Sciatic nerve (tissue), 2 donors: Measurements from ENCODE around the gene APOL6. TPM values are rescaled to one million over a fixed set of nuclear protein-coding genes. Genes with fewer than 3 reads are reported as not detected.
"Not testable (repeated sequence)": the region's sequence is repeated elsewhere in the genome, so short reads cannot be mapped to it uniquely, and the experiment has no call there.

Source experiments
- ATAC-seq: fragments of 200-7000 bp; cut with Tn5 transposase; one replicate; pipeline ENCODE4 v1.9.1; 2020; ENCODE audit warnings: mild to moderate bottlenecking, moderate library complexity
- DNase-seq: peaks from one replicate; pipeline ENCODE4 v3.0.0-alpha.2; 2020; ENCODE audit warnings: low spot score
- intact Hi-C: fragments of 100-400 bp; cut with DNase I; formaldehyde crosslinking; loops from one replicate; pipeline ENCODE4 v1.14.2; 2022
- total RNA-seq: library from RNA; stranded (reverse); fragmentation: NEBNext Ultra II Directional; extraction: Animal tissue kit (Norgen Biotek cat#: 25700); gene quantifications from one replicate; pipeline ENCODE4 v1.2.1, GENCODE V29; 2021
- donor health status: DM: no; HTN: no; CAD: no.
- donor health status: DM: no; HTN: no; CAD: no.

Gene APOL6
- total RNA-seq, 1 donor from 2014 or later, result 16.4 TPM

DNA sequence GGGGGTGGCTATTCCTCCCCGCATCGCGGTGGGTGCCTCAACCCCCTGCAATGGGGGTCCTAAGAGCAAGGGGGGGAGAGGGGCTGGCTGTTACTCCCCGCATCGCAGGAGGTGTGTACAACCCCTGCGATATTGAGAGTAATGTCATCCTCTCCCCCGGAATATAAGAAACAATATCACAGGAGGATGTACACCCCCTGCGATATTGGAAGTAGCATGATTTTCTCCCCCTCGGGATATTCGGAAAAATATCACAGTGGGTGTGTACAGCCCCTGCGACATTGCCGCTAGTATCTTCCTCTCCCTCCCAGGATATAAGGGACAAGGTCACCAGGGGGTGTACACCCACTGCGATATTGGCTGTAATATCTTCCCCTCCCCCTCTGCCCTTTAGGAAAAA lies 47.0 kb downstream of the APOL6 start:
- ATAC-seq (no peak), DNase-seq (no peak)
- intact Hi-C loops, result no loop called here

DNA sequence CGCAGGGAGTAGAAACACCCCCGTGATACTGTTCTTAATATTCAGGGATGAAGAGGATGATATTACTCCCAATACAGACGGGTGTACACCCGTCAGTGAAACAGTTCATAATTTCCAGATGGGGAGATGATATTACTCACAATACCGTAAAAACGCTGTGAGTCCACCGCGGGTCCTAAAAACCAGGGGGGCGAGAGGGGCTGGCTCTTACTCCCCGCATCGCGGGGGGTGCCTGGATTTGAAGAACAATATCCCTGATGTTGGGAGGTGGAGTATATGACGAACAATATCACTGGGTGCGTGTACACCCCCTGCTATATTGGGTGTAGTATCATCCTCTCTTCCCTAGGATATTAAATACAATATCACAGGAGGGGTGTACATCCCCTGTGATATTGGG lies 48.9 kb downstream of the APOL6 start:
- ATAC-seq (no peak), DNase-seq (no peak)
- intact Hi-C loops, result no loop called here

DNA sequence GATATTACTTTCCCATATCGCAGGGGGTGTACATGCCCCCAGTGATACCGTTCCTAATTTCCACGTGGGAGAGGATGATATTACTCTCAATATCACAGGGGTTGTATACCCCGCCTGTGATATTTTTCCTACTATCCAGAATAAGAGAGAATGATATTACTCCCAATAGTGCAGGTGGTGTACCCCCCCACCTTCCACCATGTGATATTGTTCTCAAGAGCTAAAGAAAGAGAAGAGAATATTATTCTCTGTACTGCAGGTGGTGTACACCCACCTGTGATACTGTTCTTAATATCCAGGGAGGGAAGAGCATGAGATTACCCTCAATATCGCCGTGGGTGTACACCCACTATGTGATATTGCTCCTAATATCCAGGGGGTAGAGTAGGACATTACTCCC lies 51.6 kb downstream of the APOL6 start:
- DNase-seq, intact Hi-C loops, ATAC-seq: not testable (repeated sequence)

DNA sequence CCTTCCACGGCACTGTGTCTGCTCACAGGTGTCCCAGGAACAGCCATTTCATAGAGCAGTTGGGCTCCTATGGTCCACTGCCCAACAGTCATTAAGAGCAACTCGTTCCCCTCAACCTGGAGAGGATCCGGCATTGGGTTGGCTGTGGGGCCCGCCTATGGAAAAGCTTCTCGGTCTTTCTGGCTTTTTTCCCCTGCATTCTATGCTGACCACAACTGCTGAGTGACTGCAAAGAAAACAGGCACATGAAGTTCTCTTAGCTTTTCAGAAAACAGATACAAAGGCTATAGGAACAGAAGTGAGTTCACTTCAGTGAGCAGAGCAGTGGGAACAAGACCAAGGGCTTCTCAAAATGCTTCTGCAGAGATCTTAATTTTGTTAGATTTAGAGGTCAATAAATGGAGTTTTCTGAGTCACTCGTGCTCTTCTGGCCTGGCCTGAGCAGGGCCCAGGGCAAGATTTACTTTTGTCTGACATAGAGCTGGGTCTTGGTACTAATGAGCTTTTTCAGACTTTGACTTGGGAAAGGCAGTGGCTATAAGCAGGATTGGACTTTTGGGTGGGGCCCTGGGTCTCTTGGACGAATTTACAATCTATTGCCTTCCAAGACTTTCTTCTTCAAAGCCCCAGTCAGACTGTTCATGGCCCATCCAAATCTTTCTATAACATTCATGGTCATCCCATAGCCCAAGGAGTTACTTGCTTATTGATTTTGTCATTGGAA lies 55.8 kb downstream of the APOL6 start:
- DNase-seq, result no peak
- intact Hi-C loops, result no loop called here
- no peak for ATAC-seq

DNA sequence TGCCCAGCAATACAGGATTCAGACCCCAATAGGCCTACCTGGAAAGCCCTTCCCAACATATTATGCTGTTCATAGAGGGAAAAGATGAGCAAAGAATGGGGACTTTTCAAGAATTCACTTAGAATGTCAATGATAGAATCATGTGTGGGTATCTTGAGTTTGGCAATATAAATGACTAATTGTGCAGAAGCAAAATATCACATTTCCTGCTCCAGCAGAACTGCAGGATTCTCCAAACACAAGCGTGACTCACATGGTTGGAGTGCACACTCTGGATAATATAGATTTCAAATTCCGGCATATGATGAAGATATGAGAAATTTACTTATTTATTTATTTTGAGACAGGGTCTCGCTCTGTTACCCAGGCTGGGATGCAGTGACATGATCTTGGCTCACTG lies 56.9 kb downstream of the APOL6 start:
- no peak for DNase-seq

DNA sequence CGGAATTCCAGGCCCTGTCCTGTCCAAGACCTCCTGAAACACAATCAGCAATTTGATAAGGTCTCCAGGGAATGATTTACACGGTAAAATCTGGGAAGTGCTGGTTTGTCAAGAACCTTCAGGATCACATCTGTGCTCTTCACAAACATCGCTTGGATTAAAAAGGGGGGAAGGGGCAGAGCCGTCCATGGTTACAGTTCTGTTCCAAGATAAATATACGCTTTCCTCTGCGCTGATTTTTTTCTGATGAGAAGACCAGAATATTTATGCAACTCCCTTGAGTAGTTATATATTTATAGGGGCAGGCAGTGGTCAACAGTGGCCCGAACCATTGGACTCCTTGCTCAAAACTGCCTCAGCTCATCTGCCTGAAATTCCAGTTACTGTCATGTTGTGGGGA lies 60.2 kb downstream of the APOL6 start:
- DNase-seq (no peak), ATAC-seq (no peak)
- intact Hi-C loops, result no loop called here

More for the DNA sequence above, 56.9 kb downstream of the APOL6 start:
- no peak for ATAC-seq
- intact Hi-C loops, result no loop called here

DNA sequence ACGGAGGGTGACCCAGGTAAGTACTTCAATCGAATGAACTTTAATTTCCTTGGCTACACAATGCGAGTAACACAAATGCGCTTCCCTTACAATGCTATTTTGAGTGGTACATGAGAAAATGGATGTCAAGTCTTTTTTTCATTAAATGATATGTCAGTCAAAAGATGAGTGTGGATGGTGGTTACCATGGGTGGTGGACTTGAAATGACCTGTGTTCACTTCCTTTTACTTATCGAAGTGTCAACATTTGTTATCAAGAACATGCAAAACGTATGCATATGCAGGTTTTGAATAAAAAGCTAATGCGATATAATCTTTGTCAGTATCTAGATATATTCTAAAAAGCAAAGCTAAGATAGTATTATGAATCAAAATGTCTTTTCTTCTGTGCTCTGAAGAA lies 60.7 kb downstream of the APOL6 start:
- intact Hi-C loops, result no loop called here
- no peak for ATAC-seq

DNA sequence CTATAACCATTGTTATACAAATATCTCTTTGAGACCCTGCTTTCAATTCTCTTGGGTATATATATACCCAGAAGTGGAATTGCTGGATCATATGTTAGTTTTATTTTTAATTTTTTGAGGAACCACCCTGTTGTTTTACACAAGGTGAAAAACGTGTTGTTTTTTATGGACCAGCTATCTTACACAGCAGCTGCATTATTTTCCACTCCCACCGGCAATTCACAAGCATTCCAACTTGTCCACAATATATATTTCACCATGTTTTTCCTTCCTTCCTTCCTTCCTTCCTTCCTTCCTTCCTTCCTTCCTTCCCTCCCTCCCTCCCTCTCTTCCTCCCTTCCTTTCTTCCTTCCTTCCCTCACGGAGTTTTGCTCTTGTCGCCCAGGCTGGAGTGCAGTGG lies 63.1 kb downstream of the APOL6 start:
- DNase-seq, result no peak
- ATAC-seq, result no peak

More for the DNA sequence above, 60.7 kb downstream of the APOL6 start:
- DNase-seq, result no peak

DNA sequence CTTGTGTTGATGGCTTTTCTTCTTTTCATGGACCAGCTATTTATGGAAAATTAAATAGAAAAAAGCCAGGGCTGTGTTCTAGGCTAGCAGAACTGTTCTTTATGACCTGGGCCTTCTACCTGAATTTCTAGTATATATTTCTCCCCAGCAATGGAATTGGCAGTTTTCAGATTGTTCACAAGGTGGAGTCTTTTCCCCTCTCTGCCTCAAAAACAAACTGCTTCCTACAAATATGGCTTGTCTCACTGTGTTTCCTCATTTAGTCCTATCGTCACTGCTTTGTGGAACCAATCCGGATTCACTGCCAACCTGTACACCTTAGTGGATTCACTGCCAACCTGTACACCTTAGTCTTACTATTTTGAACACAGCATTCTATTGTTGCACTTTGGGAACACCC lies 64.4 kb downstream of the APOL6 start:
- intact Hi-C loops, result no loop called here
- ATAC-seq (no peak), DNase-seq (no peak)

More for the DNA sequence above, 63.1 kb downstream of the APOL6 start:
- intact Hi-C loops, result no loop called here

DNA sequence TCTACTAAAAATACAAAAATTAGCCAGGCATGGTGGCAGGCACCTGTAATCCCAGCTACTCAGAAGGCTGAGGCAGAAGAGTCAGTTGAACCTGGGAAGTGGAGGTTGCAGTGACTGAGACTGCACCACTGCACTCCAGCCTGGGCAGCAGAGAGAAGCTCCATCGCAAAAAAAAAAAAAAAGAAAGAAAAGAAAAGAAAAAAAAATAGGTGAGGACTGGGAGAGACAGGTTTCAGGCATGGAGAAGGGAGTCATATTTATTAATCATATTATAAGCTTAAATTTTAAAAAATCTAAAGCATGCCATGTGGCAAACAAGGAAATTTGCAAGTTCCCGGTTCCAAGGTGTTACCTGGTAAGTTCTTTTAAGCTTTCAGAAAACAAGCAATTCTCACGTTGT lies 69.3 kb downstream of the APOL6 start, which contains the start of gene APOL5:
APOL5 (plus strand) TSS at position 301 of the 400 bp plus-strand sequence; CDS start at position 301, 0 bp downstream.
- ATAC-seq (no peak), DNase-seq (no peak)
- intact Hi-C loops, result no loop called here

Other genes starting within 250 kb of the APOL6 start
- gene MCM5, start 248.3 kb upstream of the APOL6 start, total RNA-seq, result 23.0 TPM
- 0.45 TPM for gene RASD2, start 107.6 kb upstream of the APOL6 start, total RNA-seq
- gene MB, start 31.1 kb upstream of the APOL6 start, total RNA-seq, result not detected
- not detected for gene APOL5, start 69.4 kb downstream of the APOL6 start, total RNA-seq